GM18868 (cell line): ENCODE results near the gene RFC2.

Experiments
- ATAC-seq: cut with Tn5 transposase; IDR thresholded peaks from one replicate; pipeline ENCODE4 v1.9.1; 2021; ENCODE audit warnings: mild to moderate bottlenecking, moderate library complexity; ENCODE audit not compliant: unreplicated experiment

RFC2 gene

DNA sequence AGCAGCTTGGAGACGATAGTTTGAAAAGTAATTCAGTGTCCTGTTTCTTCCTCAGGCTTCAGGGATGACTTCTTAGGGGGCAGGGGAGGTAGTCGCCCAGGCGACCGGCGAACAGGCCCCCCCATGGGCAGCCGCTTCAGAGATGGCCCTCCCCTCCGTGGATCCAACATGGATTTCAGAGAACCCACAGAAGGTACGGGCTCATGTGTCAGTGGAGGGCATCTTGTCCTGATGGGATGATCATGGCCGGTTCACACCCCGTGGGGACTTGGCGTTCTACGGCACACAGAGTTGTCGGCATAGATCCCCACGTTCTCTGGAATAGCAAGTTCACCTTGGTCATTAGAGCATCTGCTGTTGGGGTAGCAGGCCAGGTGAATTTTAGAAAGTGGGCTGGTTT, 59.5 kb downstream of the RFC2 start:
- ATAC-seq: no peak

GRCh38 chr7:74193913-74194312, 60.3 kb downstream of the RFC2 start:
- ATAC-seq: no peak

DNA sequence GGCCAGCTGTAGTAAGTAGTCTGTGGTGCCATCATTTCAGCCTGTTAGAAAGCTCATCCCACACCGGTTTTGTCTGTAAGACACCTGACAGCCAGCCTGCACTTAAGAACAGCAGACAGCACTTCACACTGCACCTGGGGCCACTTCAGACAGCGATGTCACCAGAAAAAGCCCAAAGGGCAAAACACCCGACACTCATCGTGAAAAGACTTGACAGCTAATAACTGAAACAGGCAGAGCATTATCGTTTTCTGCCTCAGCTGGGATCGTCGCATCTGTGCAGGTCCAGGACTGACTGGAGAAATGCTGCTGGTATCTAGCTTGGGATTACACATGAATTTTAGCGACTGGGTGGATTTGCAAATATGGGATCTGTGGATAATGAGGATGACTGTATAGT, 61.1 kb downstream of the RFC2 start:
- ATAC-seq: no peak

DNA sequence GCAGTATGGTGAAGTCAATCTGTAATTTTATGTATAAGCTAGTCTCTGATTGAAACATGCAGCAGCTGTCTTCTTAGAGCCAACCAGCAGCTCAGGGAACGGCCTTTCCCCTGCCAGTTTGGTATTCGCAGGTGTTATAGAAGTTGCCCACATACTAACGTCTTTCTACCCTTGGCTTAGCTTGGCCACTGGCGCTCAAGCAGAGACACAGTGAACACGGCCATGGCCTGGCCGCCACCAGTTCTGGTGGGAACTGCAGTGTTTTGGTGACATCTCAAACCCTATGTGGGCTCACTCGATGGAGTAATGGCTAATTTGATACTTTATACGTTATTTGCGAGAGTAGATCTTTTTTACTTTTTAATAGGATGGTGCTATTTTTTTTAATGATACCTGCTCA, 63.0 kb downstream of the RFC2 start:
- ATAC-seq: no peak

DNA sequence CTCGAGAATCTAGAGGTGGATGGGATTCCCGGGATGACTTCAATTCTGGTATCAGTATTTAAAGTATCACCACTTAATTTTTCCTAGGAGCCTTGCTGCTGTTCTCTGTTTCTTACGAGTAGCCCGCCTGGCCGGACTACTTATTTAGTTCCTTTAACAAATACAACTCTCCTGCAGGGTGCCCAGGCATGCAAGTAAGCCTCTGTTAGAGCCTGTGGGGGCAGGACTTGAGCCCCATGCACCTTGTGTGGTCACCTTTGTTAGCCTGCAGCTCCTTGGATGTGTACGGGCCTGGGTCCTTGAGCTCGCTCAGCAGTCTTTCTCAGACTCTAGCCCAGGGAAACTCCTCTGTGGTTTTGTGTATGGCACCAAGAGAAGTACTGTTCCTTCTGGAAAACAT, 63.9 kb downstream of the RFC2 start:
- ATAC-seq: no peak

DNA sequence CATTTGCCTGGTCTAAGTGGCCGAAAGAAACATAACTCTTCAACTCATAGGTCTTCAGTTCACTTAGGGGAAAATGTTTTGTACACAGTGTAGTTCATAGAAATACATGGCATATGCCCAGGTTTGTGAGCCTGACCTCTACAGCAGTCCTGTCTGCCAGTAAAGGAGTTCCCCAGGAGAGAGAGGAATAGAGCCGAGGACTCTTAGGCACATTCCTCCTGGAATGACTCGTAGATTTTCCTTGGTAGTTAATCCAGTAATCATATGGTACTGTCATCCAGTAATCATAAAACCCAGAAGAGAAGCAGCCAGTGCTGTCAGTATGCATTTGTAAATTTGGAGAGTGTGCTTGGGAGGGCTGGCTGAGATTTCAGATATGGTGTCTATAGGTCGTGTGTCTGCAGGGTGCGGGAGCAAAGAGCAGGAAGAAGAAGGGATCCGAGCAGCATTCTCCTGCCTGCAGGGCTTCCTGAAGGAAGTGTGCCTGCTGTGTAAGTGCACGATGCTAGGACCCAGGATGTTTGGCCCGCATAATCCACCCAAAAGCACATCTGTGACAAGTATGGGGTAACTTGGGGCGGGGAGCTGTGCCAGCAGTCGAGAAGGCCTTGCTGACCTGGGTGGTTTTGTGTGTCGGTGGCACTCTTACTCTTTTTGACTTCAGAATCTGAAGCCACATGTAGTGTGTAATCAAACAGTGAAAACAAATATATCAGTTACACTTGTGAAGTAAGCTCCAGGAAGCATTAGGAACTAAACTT, 66.1 kb downstream of the RFC2 start:
- no peak for ATAC-seq

DNA sequence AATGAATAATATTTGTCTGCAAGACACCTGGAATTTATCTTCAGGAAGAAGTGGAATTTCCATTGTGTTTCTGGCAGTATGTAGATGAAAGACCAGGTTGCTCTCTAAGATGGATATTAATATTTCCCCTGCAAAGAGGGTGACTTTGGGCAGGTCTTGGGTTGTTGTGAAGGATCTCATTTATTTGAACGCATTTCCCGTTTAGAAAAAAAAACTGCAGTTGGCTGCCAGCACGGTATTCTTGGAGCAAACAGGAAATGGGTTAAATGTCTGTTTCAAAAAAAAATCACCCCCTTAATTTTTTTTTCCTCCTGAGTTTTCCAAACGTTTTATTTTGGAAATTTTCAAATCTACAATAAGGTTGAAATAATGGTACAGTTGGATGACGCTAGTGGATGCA, 68.6 kb downstream of the RFC2 start:
- ATAC-seq: no peak

DNA sequence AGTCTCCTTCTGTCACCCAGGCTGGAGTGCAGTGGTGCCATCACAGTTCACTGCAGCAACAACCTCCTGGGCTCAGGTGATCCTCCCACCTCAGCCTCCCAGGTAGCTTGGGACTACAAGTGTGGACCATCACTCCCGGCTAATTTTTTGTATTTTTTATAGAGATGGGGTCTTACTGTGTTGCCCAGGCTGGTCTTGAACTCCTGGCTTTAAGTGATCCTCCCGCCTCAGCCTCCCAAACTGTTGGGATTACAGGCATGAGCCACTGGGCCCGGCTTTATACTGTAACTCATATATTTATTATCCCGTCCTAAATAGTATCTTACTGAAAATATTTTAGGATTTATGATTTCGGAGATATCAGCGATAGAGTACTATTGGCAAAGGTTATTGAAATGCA, 69.2 kb downstream of the RFC2 start:
- ATAC-seq: no peak

GRCh38 chr7:74183653-74184450, 70.3 kb downstream of the RFC2 start:
- no peak for ATAC-seq

DNA sequence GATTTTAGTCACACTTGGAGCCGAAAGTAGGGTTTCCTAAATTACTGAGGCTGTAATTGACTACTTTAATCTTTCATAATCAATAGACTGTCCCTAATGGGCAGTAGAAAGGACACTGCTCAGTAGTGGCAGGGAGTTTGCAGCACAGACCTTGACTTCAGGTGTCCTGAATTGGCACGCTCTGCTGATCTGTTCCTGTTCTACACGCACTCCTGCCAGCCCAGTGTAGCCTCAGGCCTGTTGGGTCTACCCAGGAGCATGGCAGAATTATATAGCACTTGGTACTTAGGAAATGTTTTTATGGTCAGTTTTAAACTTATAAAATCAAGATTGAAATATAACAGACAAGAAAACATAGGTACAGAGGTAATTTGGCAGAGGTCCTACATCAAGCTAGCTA, 71.1 kb downstream of the RFC2 start:
- no peak for ATAC-seq

- no peak for ATAC-seq
Measured at GRCh38 chr7:74182453-74183090, 71.6 kb downstream of the RFC2 start.

DNA sequence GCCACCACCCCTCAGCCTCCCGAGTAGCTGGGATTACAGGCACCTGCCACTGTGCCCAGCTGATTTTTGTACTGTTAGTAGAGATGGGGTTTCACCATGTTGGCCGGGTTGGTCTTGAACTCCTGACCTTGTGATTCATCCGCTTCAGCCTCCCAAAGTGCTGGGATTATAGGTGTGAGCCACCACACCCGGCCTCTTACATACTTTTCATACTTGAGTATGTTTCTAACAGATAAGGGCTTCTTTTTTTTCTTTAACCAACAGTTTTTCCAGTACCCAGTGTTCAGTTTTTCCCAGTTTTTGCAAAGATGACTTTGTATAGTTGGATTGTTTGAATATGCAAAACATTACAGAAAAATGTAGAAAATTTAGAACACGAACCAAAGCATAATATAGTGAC, 72.4 kb downstream of the RFC2 start:
- no peak for ATAC-seq
